Measurements from ENCODE around the gene TMEM59. TPM values are rescaled to one million over a fixed set of nuclear protein-coding genes. Genes with fewer than 3 reads are reported as not detected.
"Not testable (repeated sequence)": the region's sequence is repeated elsewhere in the genome, so short reads cannot be mapped to it uniquely, and the experiment has no call there.

Gene TMEM59
- total and polyA plus RNA-seq, 2 of the 8 experiments (the other 6 are each of a cell fraction or from before 2014, with no cell fraction given) = 116 to 139 TPM

GRCh38 chr1:53994516-53994915 is 58.5 kb downstream of the TMEM59 start:
- H3K4ac ChIP-seq (replicated peaks; ENCODE audit: insufficient read length, low read depth, low read length); DNase-seq (ENCODE audit: low read depth in 1 of 2, low spot score in 2 of 2); H3K4me3 ChIP-seq (ENCODE audit: extremely low read depth in 1 of 4, insufficient read depth in 2 of 4, low read depth in 3 of 4, low read length in 4 of 4); H2AFZ ChIP-seq (ENCODE audit: low read length); FAIRE-seq; H3K18ac ChIP-seq (ENCODE audit: extremely low read depth, low read length); H3K79me2 ChIP-seq (ENCODE audit: control insufficient read depth in 1 of 2, insufficient read depth in 2 of 2, low read length in 2 of 2); H3K23ac ChIP-seq (ENCODE audit: insufficient read length); H2BK15ac ChIP-seq (ENCODE audit: low read length); H3K4me2 ChIP-seq (ENCODE audit: insufficient read depth in 1 of 2, low read depth in 2 of 2, low read length in 2 of 2); H2BK120ac ChIP-seq (replicated peaks; ENCODE audit: low read depth, low read length); H4K8ac ChIP-seq (ENCODE audit: extremely low read depth, insufficient read depth, low read length); H3K27ac ChIP-seq (ENCODE audit: low read depth, low read length); H3K4me1 ChIP-seq (replicated peaks in 1 of 4; ENCODE audit: control insufficient read depth in 3 of 4, insufficient read depth in 4 of 4, low read length in 3 of 4); H3K23me2 ChIP-seq (ENCODE audit: low read depth, low read length); H2BK20ac ChIP-seq (ENCODE audit: low read length); H3K79me1 ChIP-seq (ENCODE audit: low read depth, low read length); H4K5ac ChIP-seq (ENCODE audit: insufficient read length, low read depth, low read length); H3K9me3 ChIP-seq (ENCODE audit: insufficient read depth in 2 of 2, low read depth in 1 of 2, low read length in 1 of 2); H4K91ac ChIP-seq (replicated peaks; ENCODE audit: insufficient read length, low read length); H4K20me1 ChIP-seq (replicated peaks in 1 of 2; ENCODE audit: control insufficient read depth in 1 of 2, insufficient read depth in 2 of 2, low read length in 2 of 2); H3K9ac ChIP-seq (replicated peaks in 1 of 4; ENCODE audit: extremely low read depth in 1 of 4, low read depth in 3 of 4, low read length in 3 of 4); H3K14ac ChIP-seq (ENCODE audit: insufficient read length); H2BK5ac ChIP-seq (ENCODE audit: low read depth, low read length); H3K36me3 ChIP-seq (ENCODE audit: control insufficient read depth in 2 of 4, insufficient read depth in 4 of 4, low read length in 3 of 4); H2AK5ac ChIP-seq (ENCODE audit: low read depth, low read length); H3K56ac ChIP-seq (replicated peaks; ENCODE audit: insufficient read length, low read depth, low read length); H2BK12ac ChIP-seq (ENCODE audit: low read depth, low read length); H3K27me3 ChIP-seq (replicated peaks in 1 of 4; ENCODE audit: control insufficient read depth in 3 of 4, extremely low read depth in 1 of 4, insufficient read depth in 3 of 4, low read length in 3 of 4): not testable (repeated sequence)
- ChIA-PET CTCF (ENCODE audit: partially characterized antibody) (interaction anchor here (0.7 to 1.0 kb wide), 2 partner anchors 57 to 131 kb away, joined by 4 read pairs; no protein-coding TSS in a partner anchor), POLR2A (ENCODE audit: partially characterized antibody) (interaction anchor here (1.6 kb wide), 1 partner anchor 13 kb away, joined by 4 read pairs; no protein-coding TSS in a partner anchor)
- 90% methylated on average over 2 of the region's 2 CpGs; no CpG with 5 or more reads in 1 of the 2 experiments for WGBS, 2 experiments (ENCODE audit: extremely low coverage in 1 of 2, insufficient coverage in 1 of 2, insufficient read length in 1 of 2, insufficient replicate concordance in 2 of 2, low coverage in 1 of 2, low lambda C conversion rate in 2 of 2, missing lambda C conversion rate in 1 of 2)
